T-cell (primary cell): ENCODE data around the gene CSNK1D. TPM values are rescaled to one million over a fixed set of nuclear protein-coding genes. Genes with fewer than 3 reads are reported as not detected.

Source experiments
- ATAC-seq, 4 experiments: fragments of 200-7000 bp in 3 of 4; fragments of 150-1000 bp in 1 of 4; cut with Tn5 transposase; replicated peaks in 1 of 4; 1 replicate in 3 of 4; 2 replicates in 1 of 4; pipeline ENCODE4 v1.10.0; 2021; ENCODE audit warnings: moderate library complexity in 3 of 4, mild to moderate bottlenecking in 2 of 4, moderate number of reproducible peaks in 1 of 4
- CTCF ChIA-PET, 2 donors: fragments of 300-600 bp; sonication (Branson Sonifier 250); formaldehyde crosslinking; loops; one replicate each; lab custom pipeline; 2022; ENCODE audit warnings: antibody characterized with exemption in 2 of 2; lab: Charles Lee
- POLR2A ChIA-PET, 2 donors: fragments of 300-600 bp; sonication (Branson Sonifier 250); formaldehyde crosslinking; loops; one replicate each; lab custom pipeline; 2022; ENCODE audit warnings: antibody characterized with exemption in 2 of 2; lab: Charles Lee
- DNase-seq, 35 experiments: peaks; one replicate each; pipeline versions ENCODE4 v3.0.0 to v3.0.0-alpha.2; 2013 to 2023
- H3K27ac ChIP-seq: one replicate; pipeline ENCODE4 v1.5.1; 2013; ENCODE audit warnings: low read length
- H3K27me3 ChIP-seq, 2 experiments: replicated peaks in 1 of 2; 1 replicate in 1 of 2; 2 replicates in 1 of 2; pipeline versions ENCODE4 v1.6.1 to v1.7.0; 2013; ENCODE audit warnings: low read length in 1 of 2, mixed read lengths in 1 of 2; ENCODE audit not compliant: control insufficient read depth in 2 of 2, insufficient read depth in 2 of 2; ENCODE audit errors: extremely low read depth in 1 of 2
- H3K36me3 ChIP-seq, 2 donors: 1 replicate in 1 of 2; 2 replicates in 1 of 2; pipeline versions ENCODE4 v1.6.1 to v1.7.0; 2013; ENCODE audit warnings: low read length in 1 of 2; ENCODE audit not compliant: control insufficient read depth in 2 of 2, insufficient read depth in 1 of 2; ENCODE audit errors: extremely low read depth in 1 of 2
- H3K4me1 ChIP-seq, 2 experiments: 1 replicate in 1 of 2; 2 replicates in 1 of 2; pipeline versions ENCODE4 v1.6.1 to v1.7.0; 2013; ENCODE audit warnings: low read length in 2 of 2, mixed read lengths in 1 of 2; ENCODE audit not compliant: insufficient read depth in 2 of 2, control insufficient read depth in 1 of 2; ENCODE audit errors: extremely low read depth in 1 of 2
- H3K4me3 ChIP-seq, 2 donors: 1 replicate in 1 of 2; 2 replicates in 1 of 2; pipeline versions ENCODE4 v1.5.1 to v1.7.0; 2013; ENCODE audit warnings: mild to moderate bottlenecking in 2 of 2, low read length in 1 of 2, moderate library complexity in 1 of 2; ENCODE audit not compliant: control insufficient read depth in 1 of 2; ENCODE audit errors: extremely low read depth in 1 of 2
- H3K9me3 ChIP-seq: 2 replicates; pipeline ENCODE4 v1.7.0; 2013
- H3K27ac Mint-ChIP-seq, 2 donors: one replicate each; pipeline ENCODE4 v1.8.0; 2020 to 2021; ENCODE audit warnings: mild to moderate bottlenecking in 2 of 2, mixed read lengths in 2 of 2
- H3K27me3 Mint-ChIP-seq, 2 donors: one replicate each; pipeline ENCODE4 v1.8.0; 2021 to 2022; ENCODE audit warnings: mixed read lengths in 2 of 2
- H3K36me3 Mint-ChIP-seq: one replicate; pipeline ENCODE4 v1.8.0; 2021; ENCODE audit warnings: mixed read lengths
- H3K4me1 Mint-ChIP-seq, 3 donors: one replicate each; pipeline ENCODE4 v1.8.0; 2020 to 2022; ENCODE audit warnings: mixed read lengths in 3 of 3, mild to moderate bottlenecking in 1 of 3
- H3K4me3 Mint-ChIP-seq, 3 donors: one replicate each; pipeline ENCODE4 v1.8.0; 2020 to 2022; ENCODE audit warnings: mild to moderate bottlenecking in 3 of 3, mixed read lengths in 3 of 3, moderate library complexity in 3 of 3
- H3K9me3 Mint-ChIP-seq, 3 donors: one replicate each; pipeline ENCODE4 v1.8.0; 2020 to 2022; ENCODE audit warnings: mixed read lengths in 3 of 3
- WGBS: methylation state at CpG from one replicate; pipeline ENCODE4 v1.1.5; 2013; ENCODE audit warnings: missing lambda C conversion rate; ENCODE audit not compliant: insufficient coverage; 5-methylcytosine and 5-hydroxymethylcytosine counted together
- total RNA-seq, 35 experiments: library from RNA in 6 of 35; stranded (reverse) in 6 of 35; fragments of 120-200 nt in 1 of 35; gene quantifications; one replicate each; pipeline versions ENCODE4 v1.2.1 to v1.2.4 and lab custom pipeline; 2013 to 2026

Gene CSNK1D
- total RNA-seq, 5 donors from 2014 or later (not counting 1 experiment from before 2014, with no cell fraction given): 177 to 273 (median 194) TPM

DNA sequence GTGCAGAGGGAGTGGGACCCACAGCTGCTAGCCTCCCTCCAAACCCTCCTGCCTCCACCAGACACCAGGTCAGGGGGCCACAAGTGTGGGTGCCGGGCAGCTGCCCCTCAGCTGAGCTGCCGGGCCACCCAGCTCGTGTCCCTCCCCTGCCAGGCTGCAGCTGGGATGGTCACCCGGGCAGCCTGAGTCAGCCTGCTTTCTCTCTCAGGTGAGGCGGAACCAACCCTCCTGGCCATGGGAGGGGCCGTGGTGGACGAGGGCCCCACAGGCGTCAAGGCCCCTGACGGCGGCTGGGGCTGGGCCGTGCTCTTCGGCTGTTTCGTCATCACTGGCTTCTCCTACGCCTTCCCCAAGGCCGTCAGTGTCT lies 37.7 kb downstream of the CSNK1D start:
- Histone ChIP-seq H3K27me3 (no peaks in the 10 kb centered on the region), H3K9me3 (no peaks in the 10 kb centered on the region), H3K36me3 (peaks cover 3 to 11% of the 10 kb centered on the region in 2 donors), H3K4me1 (peaks cover 20 to 68% of the 10 kb centered on the region in 2 experiments), H3K4me3 (no peak overlapping the region), H3K27ac (peak overlapping the region; percentile 10)
- DNase-seq: no peak
- Mint-ChIP-seq H3K27ac (no peak overlapping the region), H3K27me3 (no peaks in the 10 kb centered on the region), H3K36me3 (no peaks in the 10 kb centered on the region), H3K4me1 (peaks cover 24 to 43% (median 30%) of the 10 kb centered on the region in 3 donors), H3K9me3 (no peaks in the 10 kb centered on the region), H3K4me3 (no peak overlapping the region)
- POLR2A ChIA-PET: no interaction called here
- CTCF ChIA-PET: interaction anchor here in 1 of 2 donors (0.8 to 1.1 kb wide), 5 partner anchors 30 to 88 kb away, joined by 4 to 7 read pairs (median 4); partner anchors contain the start of gene CD7
- 73% methylated on average over 15 of the region's 15 CpGs for WGBS
- ATAC-seq: no peak

DNA sequence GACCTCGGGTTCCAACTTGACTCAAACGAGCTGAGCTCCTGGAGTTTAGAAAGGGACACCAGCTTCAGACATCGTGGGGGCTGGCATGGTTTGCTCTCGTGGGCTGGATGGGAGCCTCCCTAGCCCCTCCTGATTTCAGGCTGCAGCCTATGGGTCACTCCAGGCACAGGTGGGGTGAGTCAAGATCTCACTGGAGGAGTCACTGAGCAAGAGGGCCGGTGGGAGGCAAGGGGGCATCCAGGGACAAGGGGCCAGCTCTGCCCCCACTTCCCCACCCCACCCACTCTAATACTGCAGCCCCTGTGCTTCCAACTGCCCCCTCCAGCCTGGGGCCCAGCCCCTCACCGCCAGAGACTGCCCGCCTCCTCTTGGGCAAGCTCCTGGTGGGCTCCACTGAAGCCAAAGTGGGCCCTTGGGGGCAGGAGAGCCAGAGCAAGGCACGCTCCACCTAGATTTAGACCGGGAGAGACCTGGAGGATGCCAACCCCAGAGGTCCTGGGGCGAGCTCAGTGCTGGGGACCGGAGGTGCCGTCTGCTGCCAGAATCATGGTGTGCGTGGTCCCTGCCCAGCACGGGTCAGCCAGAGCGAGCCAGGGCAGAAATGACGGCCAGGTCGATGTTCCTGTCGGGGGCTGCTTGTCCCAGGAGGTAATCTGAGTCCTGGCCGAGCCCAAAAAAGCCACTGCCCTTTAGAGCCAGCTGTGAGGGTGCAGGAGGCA lies 38.3 kb downstream of the CSNK1D start:
- H3K4me1 Mint-ChIP-seq: peaks cover 19 to 39% (median 26%) of the 10 kb centered on the region in 3 donors
- no peaks in the 10 kb centered on the region for H3K9me3 ChIP-seq
- CTCF ChIA-PET: interaction anchor here in 1 of 2 donors (0.6 to 1.0 kb wide), 2 partner anchors 29 to 62 kb away, joined by 3 to 5 read pairs; no protein-coding TSS in a partner anchor
- ATAC-seq (no peak), DNase-seq (no peak)
- H3K9me3 Mint-ChIP-seq: no peaks in the 10 kb centered on the region
- POLR2A ChIA-PET: no interaction called here
- H3K4me3 Mint-ChIP-seq: no peak overlapping the region
- H3K27me3 Mint-ChIP-seq: no peaks in the 10 kb centered on the region
- H3K36me3 Mint-ChIP-seq: no peaks in the 10 kb centered on the region
- H3K27ac ChIP-seq: no peak overlapping the region
- peaks cover 3 to 11% of the 10 kb centered on the region in 2 donors for H3K36me3 ChIP-seq
- 82% methylated on average over 13 of the region's 19 CpGs for WGBS
- H3K4me3 ChIP-seq: no peak overlapping the region
- no peaks in the 10 kb centered on the region for H3K27me3 ChIP-seq
- H3K27ac Mint-ChIP-seq: peak overlapping the region; percentile 39 to 61
- peaks cover 16 to 68% of the 10 kb centered on the region in 2 experiments for H3K4me1 ChIP-seq

DNA sequence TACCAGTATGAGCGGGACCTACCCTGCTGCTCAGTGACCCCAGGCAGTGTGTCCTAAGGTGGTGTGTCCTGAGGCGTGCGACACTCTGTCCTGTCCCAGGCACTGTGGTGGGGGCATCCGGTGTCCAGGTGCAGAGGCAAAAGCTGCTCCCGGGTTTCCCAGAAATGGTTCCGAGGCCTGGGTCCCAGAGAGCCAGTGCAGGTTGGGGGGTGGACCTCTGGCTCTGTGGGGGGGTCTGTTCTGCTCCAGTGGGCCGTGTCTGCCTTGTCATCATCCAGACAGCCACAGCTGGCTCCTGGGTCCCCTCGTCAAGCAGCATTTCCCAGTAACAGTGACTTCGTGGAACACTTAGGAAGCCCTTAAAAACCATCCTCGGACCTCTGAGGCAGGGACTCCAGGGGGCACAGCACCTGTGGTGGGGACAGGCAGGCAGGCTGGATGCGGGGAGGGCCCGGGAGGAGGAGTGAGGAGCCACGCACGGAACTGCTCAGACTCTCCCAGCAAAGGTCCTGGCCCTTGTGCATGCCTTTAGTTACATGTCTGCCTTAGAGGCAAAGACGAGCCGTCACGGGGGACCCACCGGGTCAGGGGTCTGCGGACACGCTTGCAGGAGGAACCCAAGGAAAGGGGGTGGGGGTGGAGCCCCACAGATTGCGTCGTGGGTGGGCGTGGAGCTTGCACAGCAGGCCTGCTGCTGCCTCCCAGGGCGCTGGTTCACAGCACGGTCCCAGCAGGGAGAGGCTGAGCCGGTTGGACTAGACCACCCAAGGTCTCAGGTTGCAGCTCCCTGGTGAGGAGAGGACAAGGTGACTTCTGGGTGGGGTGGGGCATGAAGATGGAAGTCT lies 39.1 kb downstream of the CSNK1D start:
- H3K27ac Mint-ChIP-seq: peak overlapping the region; percentile 39 to 61

DNA sequence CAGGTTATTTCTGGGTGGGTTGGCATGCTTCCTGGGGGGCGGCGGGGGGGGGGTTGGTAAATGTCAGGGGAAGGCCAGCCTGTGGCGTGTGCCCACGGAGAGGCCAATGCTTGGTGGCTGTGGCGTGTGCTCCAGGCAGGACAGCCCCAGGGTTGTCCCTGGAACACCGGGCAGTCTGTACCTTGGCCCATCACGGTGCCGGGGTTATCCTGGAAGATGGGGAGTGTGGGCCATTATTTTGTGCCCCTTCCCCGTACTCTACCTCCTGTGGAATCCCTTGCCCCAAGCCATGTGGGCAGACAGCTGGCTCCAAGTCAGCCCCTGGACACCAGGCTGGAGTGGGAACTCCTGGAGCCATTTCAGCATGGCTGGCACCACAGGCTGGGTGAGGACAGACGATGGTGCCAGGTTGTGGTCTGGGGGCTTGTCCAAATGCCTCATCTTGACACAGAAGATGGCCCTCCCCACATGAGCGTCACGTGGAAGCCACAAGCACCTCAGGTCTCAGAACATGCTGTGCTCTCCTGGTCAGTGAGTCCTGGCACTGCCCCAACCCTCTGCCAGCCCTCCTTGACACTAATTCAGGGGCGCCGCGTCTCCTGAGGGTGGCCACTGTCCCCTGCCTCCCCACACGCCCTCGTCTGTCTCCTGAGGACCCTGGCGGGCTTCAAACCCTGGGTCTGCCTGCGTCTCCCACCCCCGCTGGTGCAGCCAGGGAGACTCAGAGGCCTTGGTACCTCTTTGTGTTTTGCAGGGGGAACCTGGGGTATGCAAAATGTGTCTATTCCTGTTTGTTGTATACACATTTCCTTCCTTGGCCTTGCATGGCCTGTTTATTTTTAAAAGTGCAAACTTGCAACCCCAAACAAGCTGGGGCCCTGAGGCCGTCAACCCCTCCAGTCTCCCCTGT lies 40.4 kb downstream of the CSNK1D start:
- Mint-ChIP-seq H3K36me3 (no peaks in the 10 kb centered on the region), H3K27ac (peak overlapping the region; percentile 58 to 72), H3K9me3 (no peaks in the 10 kb centered on the region), H3K4me3 (no peak overlapping the region), H3K4me1 (peaks cover 11 to 28% (median 16%) of the 10 kb centered on the region in 3 donors), H3K27me3 (no peaks in the 10 kb centered on the region)
- CTCF ChIA-PET: no interaction called here
- H3K4me1 ChIP-seq: peaks cover 19 to 61% of the 10 kb centered on the region in 2 experiments
- no peaks in the 10 kb centered on the region for H3K9me3 ChIP-seq
- no peaks in the 10 kb centered on the region for H3K27me3 ChIP-seq
- POLR2A ChIA-PET: no interaction called here
- H3K27ac ChIP-seq: no peak overlapping the region
- 83% methylated on average over 10 of the region's 21 CpGs for WGBS
- peaks cover 0 to 11% of the 10 kb centered on the region in 2 donors for H3K36me3 ChIP-seq
- DNase-seq (no peak), ATAC-seq (no peak)
- H3K4me3 ChIP-seq: no peak overlapping the region

More for the DNA sequence above, 39.1 kb downstream of the CSNK1D start:
- Histone ChIP-seq H3K27ac (no peak overlapping the region), H3K27me3 (no peaks in the 10 kb centered on the region), H3K9me3 (no peaks in the 10 kb centered on the region), H3K36me3 (peaks cover 3 to 11% of the 10 kb centered on the region in 2 donors), H3K4me3 (no peak overlapping the region), H3K4me1 (peaks cover 18 to 68% of the 10 kb centered on the region in 2 experiments)
- DNase-seq: no peak
- POLR2A ChIA-PET: no interaction called here
- Mint-ChIP-seq H3K4me3 (no peak overlapping the region), H3K36me3 (no peaks in the 10 kb centered on the region), H3K9me3 (no peaks in the 10 kb centered on the region), H3K27me3 (no peaks in the 10 kb centered on the region), H3K4me1 (peaks cover 18 to 39% (median 27%) of the 10 kb centered on the region in 3 donors)
- no peak for ATAC-seq
- CTCF ChIA-PET: interaction anchor here in 1 of 2 donors (1.0 kb wide), 1 partner anchor 28 kb away, joined by 5 read pairs; no protein-coding TSS in a partner anchor
- 87% methylated on average over 18 of the region's 26 CpGs for WGBS

DNA sequence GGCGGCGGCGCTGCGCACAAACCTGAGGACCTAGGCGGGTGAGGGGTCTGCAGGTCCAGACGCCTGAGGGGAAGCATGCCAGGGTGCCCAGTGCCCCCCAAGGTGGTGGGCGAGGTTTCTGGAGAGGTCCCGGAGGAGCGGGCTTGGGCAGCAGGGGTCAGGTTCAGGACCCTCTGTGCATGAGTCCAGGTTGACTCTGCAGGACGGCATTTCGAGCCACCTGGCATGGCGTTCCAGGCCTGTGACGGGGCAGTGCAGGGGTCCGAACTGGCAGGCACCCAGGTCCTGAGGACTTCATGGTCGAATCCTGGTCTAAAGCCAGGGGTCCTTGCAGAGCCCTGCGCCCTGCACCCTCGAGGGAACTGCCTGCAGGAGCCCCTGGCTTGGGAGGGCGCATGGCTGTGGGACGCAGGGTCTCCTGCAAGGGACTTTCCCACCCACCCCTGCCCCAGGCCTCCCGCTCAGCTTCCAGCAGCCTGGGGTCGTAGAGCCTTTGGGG lies 41.1 kb downstream of the CSNK1D start:
- H3K36me3 Mint-ChIP-seq: no peaks in the 10 kb centered on the region
- DNase-seq (no peak), ATAC-seq (no peak)
- Histone ChIP-seq H3K36me3 (peaks cover 0 to 10% of the 10 kb centered on the region in 2 donors), H3K4me3 (no peak overlapping the region), H3K27ac (no peak overlapping the region), H3K27me3 (no peaks in the 10 kb centered on the region), H3K9me3 (no peaks in the 10 kb centered on the region), H3K4me1 (peaks cover 25 to 61% of the 10 kb centered on the region in 2 experiments)
- WGBS: 87% methylated on average over 18 of the region's 21 CpGs
- no peak overlapping the region for H3K27ac Mint-ChIP-seq
- H3K9me3 Mint-ChIP-seq: no peaks in the 10 kb centered on the region
- no peaks in the 10 kb centered on the region for H3K27me3 Mint-ChIP-seq
- CTCF ChIA-PET: no interaction called here
- no peak overlapping the region for H3K4me3 Mint-ChIP-seq
- peaks cover 10 to 26% (median 13%) of the 10 kb centered on the region in 3 donors for H3K4me1 Mint-ChIP-seq
- POLR2A ChIA-PET: no interaction called here
